GM19452 (cell line): ENCODE measurements around the gene KPNA6.
"Not testable (repeated sequence)": the region's sequence is repeated elsewhere in the genome, so short reads cannot be mapped to it uniquely, and the experiment has no call there.

Experiments
- ATAC-seq: cut with Tn5 transposase; IDR thresholded peaks from one replicate; pipeline ENCODE4 v1.9.1; 2021; ENCODE audit not compliant: unreplicated experiment

The KPNA6 gene

DNA sequence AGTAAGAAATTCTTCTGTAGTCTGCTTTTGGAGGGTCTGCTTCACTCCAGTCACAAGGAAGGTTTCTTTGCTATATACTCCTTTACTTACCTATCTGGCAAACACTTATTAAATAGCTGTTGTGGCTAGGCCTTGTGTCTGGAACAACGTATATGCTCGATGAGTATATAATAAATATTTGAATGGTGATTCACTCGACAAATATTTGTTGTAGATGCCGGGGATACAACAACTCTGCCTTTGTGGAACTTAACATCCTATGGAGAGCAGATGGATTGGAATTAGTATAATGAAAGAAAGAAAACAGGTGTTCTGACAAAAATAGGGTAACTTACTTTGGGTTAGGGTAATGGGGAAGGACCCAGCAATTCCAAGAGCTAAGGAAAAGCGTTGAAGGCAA, 31.1 kb downstream of the KPNA6 start:
- no peak for ATAC-seq

- ATAC-seq: no peak
Observed at GRCh38 chr1:32142446-32143301, 34.8 kb downstream of the KPNA6 start.

- ATAC-seq: not testable (repeated sequence)
Observed at GRCh38 chr1:32143302-32143695, 35.4 kb downstream of the KPNA6 start.

DNA sequence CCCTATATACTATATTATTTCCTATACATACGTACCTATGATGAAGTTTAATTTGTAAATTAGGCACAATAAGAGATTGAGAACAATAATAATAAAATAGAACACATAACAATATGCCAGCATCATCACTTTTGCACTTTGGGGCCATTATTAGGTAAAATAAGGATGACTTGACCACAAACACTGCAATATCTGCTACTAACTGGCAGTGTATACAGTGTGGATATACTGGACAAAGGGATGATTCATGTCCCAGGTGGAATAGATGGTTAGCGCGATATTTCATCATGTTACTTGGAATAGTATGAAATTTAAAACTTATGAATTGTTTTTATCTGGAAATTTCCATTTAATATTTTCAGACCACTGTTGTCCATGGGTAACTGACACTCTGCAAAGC, 36.2 kb downstream of the KPNA6 start:
- no peak for ATAC-seq

DNA sequence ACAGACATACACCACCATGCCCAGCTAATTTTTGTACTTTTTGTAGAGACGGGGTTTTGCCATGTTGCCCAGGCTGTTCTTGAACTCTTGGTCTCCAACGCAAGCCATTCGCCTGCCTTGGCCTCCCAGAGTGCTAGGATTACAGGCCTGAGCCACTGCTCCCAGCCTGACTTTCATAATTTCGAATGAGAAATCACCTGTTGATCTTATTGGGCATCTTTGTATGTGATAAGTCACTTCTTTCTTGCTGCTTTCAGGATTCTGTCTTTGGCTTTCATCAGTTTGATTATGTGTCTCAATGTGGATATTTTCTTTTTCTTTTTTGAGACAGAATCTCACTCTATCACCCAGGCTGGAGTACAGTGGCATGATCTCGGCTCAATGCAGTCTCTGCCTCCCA, 39.9 kb downstream of the KPNA6 start:
- not testable (repeated sequence) for ATAC-seq

GRCh38 chr1:32150847-32151246, 43.0 kb downstream of the KPNA6 start:
- no peak for ATAC-seq

GRCh38 chr1:32151319-32151787, 43.5 kb downstream of the KPNA6 start:
- no peak for ATAC-seq

GRCh38 chr1:32159189-32159588, 51.3 kb downstream of the KPNA6 start:
- no peak for ATAC-seq

DNA sequence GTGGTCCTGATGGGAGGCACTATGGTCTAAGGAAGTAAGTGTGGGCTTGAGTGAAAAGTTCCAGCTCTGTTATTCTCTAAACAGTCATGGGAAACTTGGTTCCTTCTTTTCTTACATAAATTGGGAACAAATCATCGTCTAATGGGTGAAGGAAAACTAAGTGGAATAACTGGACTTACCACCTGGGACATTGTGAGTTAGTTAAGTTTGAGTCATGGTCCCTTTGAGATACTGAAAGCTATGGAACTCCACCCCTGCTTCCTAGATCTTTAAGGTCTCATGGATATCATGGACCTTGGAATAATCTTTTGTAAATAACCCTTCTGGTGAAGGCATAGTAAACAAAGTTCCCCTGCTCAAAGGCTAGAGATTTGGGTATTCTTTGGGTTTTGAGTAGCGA, 55.5 kb downstream of the KPNA6 start:
- ATAC-seq: no peak

DNA sequence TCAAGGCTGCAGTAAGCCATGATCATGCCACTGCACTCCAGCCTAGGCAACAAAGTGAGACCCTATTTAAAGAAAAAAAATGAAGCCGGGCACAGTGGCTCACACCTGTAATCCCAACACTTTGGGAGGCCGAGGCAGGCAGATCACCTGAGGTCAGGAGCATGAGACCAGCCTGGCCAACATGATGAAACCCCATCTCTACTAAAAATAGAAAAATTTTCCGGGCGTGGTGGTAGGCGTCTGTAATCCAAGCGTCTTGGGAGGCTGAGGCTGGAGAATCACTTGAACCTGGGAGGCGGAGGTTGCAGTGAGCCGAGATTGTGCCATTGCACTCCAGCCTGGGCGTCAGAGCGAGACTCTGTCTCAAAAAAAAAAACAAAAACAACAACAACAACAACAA, 57.8 kb downstream of the KPNA6 start:
- not testable (repeated sequence) for ATAC-seq

DNA sequence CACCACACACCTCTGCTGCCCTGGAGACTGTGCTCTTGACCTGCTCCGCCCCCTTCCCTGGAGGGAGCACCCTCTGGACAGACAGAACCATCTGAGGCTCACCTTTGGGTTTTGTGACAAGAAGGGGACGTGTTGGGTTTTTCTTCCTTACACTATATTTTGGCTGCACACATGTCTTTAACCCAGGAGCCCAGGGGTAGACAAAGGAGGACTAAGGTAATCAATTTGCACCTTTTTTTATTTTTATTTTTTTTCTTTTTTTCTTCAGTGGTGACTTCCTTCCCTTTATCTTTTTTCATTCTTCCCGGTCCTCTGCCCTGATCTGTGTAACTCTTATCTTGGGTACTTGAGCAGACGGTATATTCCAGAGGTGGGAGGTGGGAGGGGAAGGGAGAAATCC, 63.1 kb downstream of the KPNA6 start:
- no peak for ATAC-seq

DNA sequence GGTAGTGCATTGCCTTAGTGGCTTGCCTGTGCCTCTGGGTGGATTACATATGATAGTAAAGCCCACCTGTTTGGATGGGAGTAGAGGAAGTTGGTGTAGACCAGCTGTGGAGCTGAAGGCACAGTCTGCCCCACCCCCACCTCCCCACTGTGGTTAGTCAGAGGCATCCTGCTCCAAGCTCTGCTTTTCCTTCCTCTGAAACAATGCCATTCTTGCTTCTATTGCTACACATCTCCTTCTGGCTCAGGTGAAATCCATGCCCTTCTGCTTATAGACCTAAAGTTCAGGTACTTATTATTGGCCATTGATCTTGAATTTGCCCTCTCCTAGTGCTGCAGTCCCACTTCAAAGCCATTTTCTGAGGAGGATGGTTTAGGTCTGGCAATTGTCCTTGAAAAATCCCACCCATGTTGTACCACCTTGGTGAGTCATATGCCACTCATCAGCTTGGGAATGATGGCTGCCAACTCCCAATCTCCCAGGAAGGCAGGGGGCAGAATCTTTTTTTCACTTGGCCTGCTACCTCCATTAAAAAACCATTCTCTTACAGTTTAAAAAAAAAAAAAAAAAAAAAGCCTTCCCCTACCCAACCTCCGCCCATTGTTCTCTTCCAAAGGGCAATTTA, 64.9 kb downstream of the KPNA6 start:
- no peak for ATAC-seq

DNA sequence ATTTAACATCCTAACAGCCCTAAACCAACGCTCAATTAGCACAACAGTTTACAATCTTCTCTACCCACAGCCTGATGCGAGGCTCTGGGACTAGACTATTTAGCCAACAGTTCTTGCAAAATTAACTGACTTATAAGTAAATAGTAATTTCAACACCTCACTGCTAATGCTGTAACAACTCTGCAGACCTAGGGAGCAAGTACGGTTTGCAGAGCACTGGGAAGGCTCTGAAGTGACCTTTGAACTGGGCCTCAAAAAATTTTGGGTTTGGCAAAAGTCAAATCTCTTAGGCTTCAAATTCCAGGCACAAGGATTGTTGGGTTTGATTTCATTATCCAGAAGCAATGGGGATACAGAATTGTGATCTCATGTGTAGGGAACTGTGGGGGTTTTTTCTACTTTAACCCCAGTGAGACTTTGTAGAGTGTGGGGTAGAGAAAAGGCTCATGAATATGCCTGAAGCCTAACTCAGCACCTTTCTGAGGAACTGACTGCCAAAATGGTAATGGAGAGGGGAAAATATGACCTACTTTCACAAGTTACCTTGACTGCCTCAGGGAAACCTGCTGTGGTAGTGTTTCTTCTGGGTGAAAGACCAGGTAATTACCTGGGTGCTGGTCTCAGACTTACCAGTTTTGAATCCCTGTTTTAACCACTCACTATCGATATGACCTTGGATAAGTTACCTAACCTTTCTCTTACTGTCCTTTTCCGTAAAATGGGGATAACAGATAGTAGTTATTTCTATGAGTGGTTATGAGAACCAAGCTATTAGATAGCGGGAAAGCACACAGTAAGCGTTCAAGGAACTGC, 70.7 kb downstream of the KPNA6 start:
- ATAC-seq: no peak

- ATAC-seq: peak; percentile 2
Observed at GRCh38 chr1:32179193-32179442, 71.3 kb downstream of the KPNA6 start.

GRCh38 chr1:32179443-32180185, 71.8 kb downstream of the KPNA6 start, which contains the start of gene TXLNA:
TSS of gene TXLNA (plus strand) at chr1:32179675. CDS start at chr1:32180346, 671 bp downstream.
- ATAC-seq: peak; percentile 87

GRCh38 chr1:32180186-32181060, 72.6 kb downstream of the KPNA6 start:
- no peak for ATAC-seq

GRCh38 chr1:32181065-32181464, 73.2 kb downstream of the KPNA6 start:
- ATAC-seq: no peak

DNA sequence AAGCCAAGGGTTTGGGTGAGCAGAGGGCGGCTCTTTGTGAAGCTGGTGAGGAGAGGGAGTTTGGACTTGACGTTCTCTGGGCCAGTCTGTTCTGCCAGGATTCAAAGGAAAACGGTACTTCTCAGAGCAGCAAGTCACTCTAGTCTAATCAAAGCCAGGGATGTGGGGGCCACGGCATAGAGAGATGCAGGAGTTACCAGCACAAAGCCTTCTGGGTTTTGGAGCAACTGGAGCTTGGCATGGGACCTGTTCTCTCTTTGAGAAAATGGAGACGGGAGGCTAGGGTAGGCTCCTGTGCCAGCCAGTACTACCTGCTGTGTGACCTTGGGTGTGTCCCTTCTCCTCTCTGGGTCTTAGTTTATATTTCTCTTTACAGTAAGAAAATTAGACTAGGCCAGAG, 73.7 kb downstream of the KPNA6 start:
- no peak for ATAC-seq

- no peak for ATAC-seq
Observed at GRCh38 chr1:32182060-32182459, 74.2 kb downstream of the KPNA6 start.

DNA sequence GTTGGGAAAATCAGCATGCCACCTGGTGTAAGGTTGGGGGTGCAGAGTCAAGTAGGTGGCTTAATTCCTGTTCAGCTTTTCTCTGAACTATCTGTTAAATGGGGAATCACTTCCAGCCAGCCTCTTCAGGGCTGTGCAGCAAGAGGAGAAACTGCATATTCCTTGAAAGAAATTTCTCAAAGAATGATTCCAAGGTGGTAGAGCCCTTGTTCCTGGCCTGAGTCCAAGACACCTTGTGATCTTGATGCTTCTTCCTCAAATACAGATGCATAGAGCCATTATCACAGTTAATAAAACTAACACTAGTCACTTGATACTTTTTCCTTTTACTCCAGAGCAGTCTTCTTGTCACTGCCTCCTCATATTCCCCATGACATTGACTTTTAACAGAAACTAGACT, 76.8 kb downstream of the KPNA6 start:
- ATAC-seq: no peak
